BLaER1 treated with 17β-estradiol and CSF1 and Interleukin-3, amounts not matched to agents 10 nM and 100 nM (cell line): ENCODE measurements around the gene PCCA.
"Not testable (repeated sequence)": the region's sequence is repeated elsewhere in the genome, so short reads cannot be mapped to it uniquely, and the experiment has no call there.

Experiments
- H3K27ac ChIP-seq, 11 experiments: shearing (Covaris generic); formaldehyde crosslinking; 2 replicates each; pipeline ENCODE4 v1.8.1; 2022
- H3K27me3 ChIP-seq, 11 experiments: shearing (Covaris generic); formaldehyde crosslinking; 2 replicates each; pipeline ENCODE4 v1.8.1; 2022
- H3K36me3 ChIP-seq, 11 experiments: shearing (Covaris generic); formaldehyde crosslinking; 2 replicates each; pipeline ENCODE4 v1.8.1; 2022
- H3K4me1 ChIP-seq, 10 experiments: shearing (Covaris generic); formaldehyde crosslinking; 2 replicates each; pipeline ENCODE4 v1.8.1; 2022
- H3K4me2 ChIP-seq, 11 experiments: shearing (Covaris generic); formaldehyde crosslinking; 2 replicates each; pipeline ENCODE4 v1.8.1; 2022
- H3K4me3 ChIP-seq, 10 experiments: shearing (Covaris generic); formaldehyde crosslinking; 2 replicates each; pipeline ENCODE4 v1.8.1; 2022
- H3K9ac ChIP-seq, 11 experiments: shearing (Covaris generic); formaldehyde crosslinking; 2 replicates each; pipeline ENCODE4 v1.8.1; 2022
- H3K9me3 ChIP-seq, 11 experiments: shearing (Covaris generic); formaldehyde crosslinking; replicated peaks in 1 of 11; 2 replicates each; pipeline ENCODE4 v1.8.1; 2022
- H4K20me1 ChIP-seq, 11 experiments: shearing (Covaris generic); formaldehyde crosslinking; 2 replicates each; pipeline ENCODE4 v1.8.1; 2022
- Cebpa-rat ChIP-seq, 11 experiments: shearing (Covaris generic); IDR thresholded peaks; 2 replicates each; pipeline ENCODE4 v1.8.1; 2022

Gene PCCA

GRCh38 chr13:100561599-100562204, 472.8 kb downstream of the PCCA start:
- Histone ChIP-seq H3K36me3 (no peaks in the 10 kb centered on the region), H4K20me1 (no peaks in the 10 kb centered on the region), H3K27me3 (no peaks in the 10 kb centered on the region), H3K27ac (no peak overlapping the region), H3K4me2 (no peak overlapping the region), H3K4me3 (no peak overlapping the region), H3K9me3 (peaks cover 0 to 12% (median 3%) of the 10 kb centered on the region in 11 experiments; a peak in 6 of 22 replicates), H3K9ac (no peak overlapping the region), H3K4me1 (no peaks in the 10 kb centered on the region)
- no peak for TF ChIP-seq Cebpa-rat (IDR thresholded peaks at IDR 0.05)

DNA sequence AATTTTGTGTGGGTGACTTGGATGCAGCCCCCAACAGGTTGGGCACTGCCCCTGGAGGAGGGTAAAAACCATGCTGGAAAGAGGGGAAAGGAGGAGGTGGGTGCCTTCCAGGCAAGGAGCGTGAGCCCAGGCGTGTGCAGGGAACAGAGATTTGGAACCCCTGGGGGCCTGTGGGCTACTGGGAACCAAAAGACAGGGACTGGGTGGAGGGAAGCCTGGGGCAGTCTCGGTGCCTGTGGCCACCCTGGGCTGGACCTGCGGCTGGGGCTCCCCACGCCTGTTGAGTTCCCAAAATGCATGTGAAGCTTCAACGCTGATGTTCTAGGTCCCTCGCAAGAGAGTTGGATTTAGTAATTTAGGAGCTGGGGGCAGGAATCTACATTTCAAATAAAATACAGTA, 474.9 kb downstream of the PCCA start:
- H3K9ac ChIP-seq, result no peak overlapping the region
- H3K36me3 ChIP-seq, result no peaks in the 10 kb centered on the region
- H4K20me1 ChIP-seq, result no peaks in the 10 kb centered on the region
- H3K9me3 ChIP-seq, result peaks cover 0 to 13% (median 6%) of the 10 kb centered on the region in 11 experiments; a peak in 9 of 22 replicates
- H3K4me1 ChIP-seq, result no peaks in the 10 kb centered on the region
- no peak for TF ChIP-seq Cebpa-rat (IDR thresholded peaks at IDR 0.05)
- H3K27me3 ChIP-seq, result no peaks in the 10 kb centered on the region
- H3K27ac ChIP-seq, result no peak overlapping the region
- no peak overlapping the region for H3K4me2 ChIP-seq
- H3K4me3 ChIP-seq, result no peak overlapping the region

DNA sequence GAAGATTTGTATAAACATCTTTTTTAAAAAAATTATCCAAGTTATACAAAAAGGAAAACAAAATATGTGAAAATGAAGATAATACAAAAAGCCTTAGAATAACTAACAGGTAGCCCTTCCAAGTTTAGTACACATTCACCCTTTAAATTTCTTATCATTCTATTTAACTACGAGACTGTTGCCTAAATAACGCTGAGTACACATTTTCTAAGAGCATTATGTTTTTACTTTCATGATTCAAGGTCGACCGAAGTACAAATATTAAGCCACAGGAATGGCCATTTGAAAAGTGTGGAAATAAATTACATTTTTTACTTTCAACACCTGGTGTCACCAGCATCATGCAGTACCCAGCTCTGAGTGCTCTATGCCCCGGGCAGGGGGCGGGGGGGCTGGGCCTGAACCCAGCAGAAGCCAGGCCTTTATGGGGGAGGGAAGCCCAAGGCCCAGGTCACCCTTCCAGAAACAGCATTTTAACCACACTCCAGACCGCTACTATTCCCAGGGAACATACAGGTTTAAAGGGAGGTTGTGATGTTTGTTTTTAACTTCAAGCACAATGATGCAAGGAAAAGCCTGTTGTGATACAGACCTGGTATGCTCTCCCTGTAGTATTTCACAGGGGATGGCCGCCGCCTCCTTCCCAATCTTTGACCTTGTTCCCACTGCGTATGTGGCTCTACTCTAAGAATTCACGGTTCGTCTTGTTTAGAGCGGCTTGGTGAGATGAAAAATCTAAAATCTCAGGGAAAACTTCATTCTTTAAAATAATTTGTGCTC, 475.7 kb downstream of the PCCA start:
- no peak for TF ChIP-seq Cebpa-rat (IDR thresholded peaks at IDR 0.05)
- Histone ChIP-seq H3K4me1 (no peaks in the 10 kb centered on the region), H3K4me3 (no peak overlapping the region), H4K20me1 (no peaks in the 10 kb centered on the region), H3K27me3 (no peaks in the 10 kb centered on the region), H3K9me3 (peaks cover 0 to 22% (median 10%) of the 10 kb centered on the region in 11 experiments; a peak in 13 of 22 replicates), H3K4me2 (no peak overlapping the region), H3K9ac (no peak overlapping the region), H3K27ac (no peak overlapping the region), H3K36me3 (no peaks in the 10 kb centered on the region)

GRCh38 chr13:100565286-100565685, 476.4 kb downstream of the PCCA start:
- Histone ChIP-seq H3K36me3 (no peaks in the 10 kb centered on the region), H3K9me3 (peaks cover 0 to 22% (median 10%) of the 10 kb centered on the region in 11 experiments; a peak in 13 of 22 replicates)

GRCh38 chr13:100566543-100566942, 477.6 kb downstream of the PCCA start:
- Histone ChIP-seq H3K4me1 (no peaks in the 10 kb centered on the region), H3K4me3 (no peak overlapping the region), H3K36me3 (no peaks in the 10 kb centered on the region), H3K9me3 (peaks cover 0 to 22% (median 10%) of the 10 kb centered on the region in 11 experiments; a peak in 13 of 22 replicates), H3K9ac (no peak overlapping the region), H3K4me2 (no peak overlapping the region), H3K27me3 (no peaks in the 10 kb centered on the region), H3K27ac (no peak overlapping the region), H4K20me1 (no peaks in the 10 kb centered on the region)
- no peak for TF ChIP-seq Cebpa-rat (IDR thresholded peaks at IDR 0.05)

More at GRCh38 chr13:100565286-100565685, 476.4 kb downstream of the PCCA start:
- Histone ChIP-seq H3K4me2 (no peak overlapping the region), H3K9ac (no peak overlapping the region), H3K27ac (no peak overlapping the region), H4K20me1 (no peaks in the 10 kb centered on the region), H3K27me3 (no peaks in the 10 kb centered on the region), H3K4me1 (no peaks in the 10 kb centered on the region), H3K4me3 (no peak overlapping the region)
- TF ChIP-seq Cebpa-rat (IDR thresholded peaks at IDR 0.05), result no peak

GRCh38 chr13:100573121-100573520, 484.2 kb downstream of the PCCA start:
- no peak overlapping the region for H3K4me2 ChIP-seq
- H3K4me1 ChIP-seq, result no peaks in the 10 kb centered on the region
- no peak overlapping the region for H3K4me3 ChIP-seq
- H3K9me3 ChIP-seq, result peaks cover 0 to 14% (median 5%) of the 10 kb centered on the region in 11 experiments; a peak in 12 of 22 replicates
- no peaks in the 10 kb centered on the region for H4K20me1 ChIP-seq
- TF ChIP-seq Cebpa-rat (IDR thresholded peaks at IDR 0.05), result no peak
- H3K27me3 ChIP-seq, result no peaks in the 10 kb centered on the region
- no peaks in the 10 kb centered on the region for H3K36me3 ChIP-seq
- H3K27ac ChIP-seq, result no peak overlapping the region
- no peak overlapping the region for H3K9ac ChIP-seq

GRCh38 chr13:100577239-100577638, 488.3 kb downstream of the PCCA start:
- H3K27ac ChIP-seq, H3K27me3 ChIP-seq, H3K4me2 ChIP-seq, H3K4me1 ChIP-seq, H3K36me3 ChIP-seq, H3K9ac ChIP-seq, H3K4me3 ChIP-seq, H4K20me1 ChIP-seq: not testable (repeated sequence)
- peaks cover 29 to 36% (median 34%) of the 10 kb centered on the region in 11 experiments for H3K9me3 ChIP-seq
